Measurements from ENCODE around the gene C21orf58. TPM values are rescaled to one million over a fixed set of nuclear protein-coding genes. Genes with fewer than 3 reads are reported as not detected.

Gene C21orf58
- total and polyA plus RNA-seq, 2 experiments from 2014 or later: 17.7 to 23.9 TPM

GRCh38 chr21:46255758-46256337 is 67.8 kb downstream of the C21orf58 start:
- Histone ChIP-seq H3K4me2 (no peak overlapping the region), H3K9me2 (ENCODE audit: insufficient read depth) (no peaks in the 10 kb centered on the region), H3K4me1 (ENCODE audit: insufficient read depth) (no peaks in the 10 kb centered on the region), H3K27me3 (ENCODE audit: insufficient read depth) (no peaks in the 10 kb centered on the region), H3K79me2 (replicated peaks; ENCODE audit: insufficient read depth) (no peaks in the 10 kb centered on the region), H3F3A (replicated peaks; ENCODE audit: low read depth) (0 out of 2 replicates have a peak, but pooled peaks cover 4% of the 10 kb centered on the region), H3K4me3 (no peak overlapping the region), H4K20me1 (replicated peaks; ENCODE audit: insufficient read depth) (no peaks in the 10 kb centered on the region; the same call in none of the 2 replicates), H3K27ac (ENCODE audit: low read depth) (no peak overlapping the region), H3K36me3 (ENCODE audit: insufficient read depth) (peaks cover 47% of the 10 kb centered on the region), H2AFZ (no peak overlapping the region)
- Mint-ChIP-seq H3K36me3 (ENCODE audit: low read depth) (peaks cover 89% of the 10 kb centered on the region), H3K27me3 (ENCODE audit: insufficient read depth, low read depth, poor library complexity) (peaks cover 2% of the 10 kb centered on the region), H3K4me1 (no peaks in the 10 kb centered on the region), H3K9me3 (no peaks in the 10 kb centered on the region; the same call in 2 of the 3 replicates), H3K4me3 (no peak overlapping the region), H3K27ac (no peak overlapping the region)
- DNase-seq (ENCODE audit: low spot score): no peak
- TF ChIP-seq POLR2AphosphoS5 (IDR thresholded peaks at IDR 0.05; ENCODE audit: low read depth): 0 out of 2 replicates have a peak, but pooled peaks have one; percentile 20
- TF ChIP-seq ZNF462 (CRISPR knock-in tag; IDR thresholded peaks at IDR 0.05): no peak
- ATAC-seq: no peak

- no peak overlapping the region for H3K4me2 ChIP-seq
- H3K4me1 ChIP-seq (ENCODE audit: insufficient read depth): no peaks in the 10 kb centered on the region
- H3F3A ChIP-seq (replicated peaks; ENCODE audit: low read depth): 0 out of 2 replicates have a peak, but pooled peaks cover 4% of the 10 kb centered on the region
- DNase-seq (ENCODE audit: low spot score) (no peak), ATAC-seq (no peak)
- H3K27ac Mint-ChIP-seq: no peak overlapping the region
- no peaks in the 10 kb centered on the region for H3K9me2 ChIP-seq (ENCODE audit: insufficient read depth)
- no peaks in the 10 kb centered on the region for H3K4me1 Mint-ChIP-seq
- H3K9me3 Mint-ChIP-seq: no peaks in the 10 kb centered on the region; the same call in 2 of the 3 replicates
- H3K36me3 Mint-ChIP-seq (ENCODE audit: low read depth): peaks cover 89% of the 10 kb centered on the region
- no peak overlapping the region for H3K4me3 ChIP-seq
- peaks cover 2% of the 10 kb centered on the region for H3K27me3 Mint-ChIP-seq (ENCODE audit: insufficient read depth, low read depth, poor library complexity)
- no peak overlapping the region for H3K27ac ChIP-seq (ENCODE audit: low read depth)
- H3K27me3 ChIP-seq (ENCODE audit: insufficient read depth): no peaks in the 10 kb centered on the region
- no peaks in the 10 kb centered on the region; the same call in none of the 2 replicates for H4K20me1 ChIP-seq (replicated peaks; ENCODE audit: insufficient read depth)
- no peak overlapping the region for H3K4me3 Mint-ChIP-seq
- H3K36me3 ChIP-seq (ENCODE audit: insufficient read depth): peaks cover 48% of the 10 kb centered on the region
- H2AFZ ChIP-seq: no peak overlapping the region
- no peaks in the 10 kb centered on the region for H3K79me2 ChIP-seq (replicated peaks; ENCODE audit: insufficient read depth)
- no peak for TF ChIP-seq STAT1 (IDR thresholded peaks at IDR 0.05; ENCODE audit: unreplicated experiment)
- TF ChIP-seq ETS1 (IDR thresholded peaks at IDR 0.05): no peak
- no peak for TF ChIP-seq EZH2 (IDR thresholded peaks at IDR 0.05; ENCODE audit: low read depth, unreplicated experiment)
- no peak for TF ChIP-seq EZH2phosphoT487 (IDR thresholded peaks at IDR 0.05; ENCODE audit: unreplicated experiment)
These were observed 68.5 kb downstream of the C21orf58 start for GRCh38 chr21:46255166-46255565.

All from GM23338 (cell line).